HG03565 (cell line): Measurements from ENCODE around the gene ARHGEF18.

ENCODE experiments used
- ATAC-seq: cut with Tn5 transposase; IDR thresholded peaks from one replicate; pipeline ENCODE4 v1.9.1; 2021; ENCODE audit warnings: mild to moderate bottlenecking, moderate library complexity; ENCODE audit not compliant: unreplicated experiment

ARHGEF18 gene

DNA sequence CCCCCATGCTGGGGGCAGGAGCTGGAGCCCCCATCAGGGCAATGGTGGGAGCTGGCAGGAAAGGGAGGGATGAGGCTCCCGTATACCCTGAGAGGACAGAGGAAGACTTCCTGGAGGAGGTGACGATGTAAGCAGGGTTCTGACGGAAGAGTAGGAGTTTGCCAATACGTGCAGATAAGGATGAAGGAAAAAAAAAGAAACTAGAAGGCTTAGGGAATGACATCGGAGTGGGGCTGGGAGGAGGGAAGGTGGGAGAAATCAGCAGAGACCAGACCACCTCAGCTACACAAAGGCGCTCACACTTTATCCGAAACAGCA, 32.3 kb downstream of the ARHGEF18 start:
- ATAC-seq = no peak

DNA sequence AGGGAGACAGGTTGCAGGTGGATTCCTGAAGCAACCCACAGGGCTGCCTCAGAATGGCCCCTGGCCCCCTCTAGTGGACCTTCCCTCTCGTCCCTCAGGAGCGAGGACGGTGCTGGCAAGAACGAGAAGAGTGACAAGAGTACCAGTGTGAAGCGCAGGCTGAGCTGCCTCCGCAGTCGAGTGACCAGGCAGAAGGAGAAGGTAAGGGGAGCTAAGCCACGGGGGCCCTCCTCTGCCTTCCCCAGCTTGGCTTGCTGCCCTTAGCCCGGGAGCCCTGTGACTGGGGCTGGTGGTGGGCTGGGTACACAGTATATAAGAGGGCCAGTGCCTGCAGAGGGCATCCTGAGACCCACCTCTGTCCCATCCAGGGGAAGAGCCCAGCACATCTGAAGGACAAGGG, 34.0 kb downstream of the ARHGEF18 start:
- no peak for ATAC-seq

GRCh38 chr19:7383284-7383683, 34.5 kb downstream of the ARHGEF18 start:
- no peak for ATAC-seq

DNA sequence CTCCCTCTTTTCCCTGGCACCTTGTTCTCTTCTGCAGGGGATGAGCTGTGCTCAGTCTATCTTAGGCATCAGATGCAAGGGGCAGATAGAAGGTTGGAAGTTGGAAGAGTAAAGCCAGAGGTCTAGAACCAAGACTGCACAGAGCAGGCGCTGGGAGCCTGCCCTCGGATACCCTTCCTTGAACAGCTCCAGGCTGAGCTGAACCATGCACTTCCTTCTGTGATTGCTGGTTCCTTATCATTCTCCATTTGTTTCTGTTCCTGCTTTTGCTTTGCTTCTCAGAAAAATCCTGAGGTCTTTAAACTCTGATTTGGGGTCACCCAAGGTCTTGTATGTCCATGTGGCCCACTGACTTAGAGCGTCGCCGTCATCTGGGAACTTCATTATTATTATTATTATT, 36.3 kb downstream of the ARHGEF18 start:
- no peak for ATAC-seq

GRCh38 chr19:7386308-7386707, 37.6 kb downstream of the ARHGEF18 start:
- ATAC-seq = no peak

DNA sequence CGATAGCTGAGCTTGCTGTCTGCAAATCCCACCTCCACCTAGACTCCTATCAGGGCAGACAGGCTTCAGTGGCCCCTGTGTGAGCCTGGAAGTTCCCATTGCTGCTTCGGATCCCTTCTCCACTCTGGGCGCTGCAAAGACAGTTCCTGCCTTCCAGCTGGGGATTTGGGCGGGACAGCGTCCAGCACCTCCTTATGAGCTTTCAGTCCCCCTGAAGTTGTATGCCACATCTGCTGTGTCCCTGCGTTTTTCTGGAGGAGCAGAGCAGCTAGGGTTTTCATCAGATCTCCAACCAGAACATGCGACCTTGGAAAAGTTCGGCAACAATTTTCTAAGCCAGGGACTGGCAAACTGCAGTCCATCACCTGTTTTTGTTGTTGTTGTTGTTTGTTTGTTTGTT, 38.0 kb downstream of the ARHGEF18 start:
- ATAC-seq = no peak

DNA sequence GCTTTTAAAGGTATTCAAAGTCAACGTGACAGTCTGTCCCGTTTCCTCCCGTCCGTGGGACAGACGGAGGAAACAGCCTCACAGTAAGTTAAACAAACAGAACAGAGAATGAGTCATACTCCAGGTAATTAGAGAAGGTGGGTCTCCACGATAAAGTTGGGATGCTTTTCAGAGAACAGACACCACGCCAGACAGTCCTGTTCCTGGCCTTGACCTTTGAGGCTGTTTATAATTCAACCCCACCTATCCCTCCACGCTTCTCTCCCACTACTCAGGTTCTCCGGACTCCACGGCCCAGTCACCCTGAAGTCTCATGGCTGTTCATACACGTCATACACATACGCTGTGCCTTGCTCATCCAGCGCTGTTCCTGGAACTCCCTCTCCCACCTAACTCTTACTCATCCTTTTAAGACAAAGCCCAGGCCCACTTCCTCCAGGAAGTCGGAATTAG, 42.5 kb downstream of the ARHGEF18 start:
- ATAC-seq = no peak

- no peak for ATAC-seq
These were observed 44.7 kb downstream of the ARHGEF18 start for GRCh38 chr19:7393459-7393858.

GRCh38 chr19:7393939-7394730, 45.4 kb downstream of the ARHGEF18 start:
- ATAC-seq = no peak

DNA sequence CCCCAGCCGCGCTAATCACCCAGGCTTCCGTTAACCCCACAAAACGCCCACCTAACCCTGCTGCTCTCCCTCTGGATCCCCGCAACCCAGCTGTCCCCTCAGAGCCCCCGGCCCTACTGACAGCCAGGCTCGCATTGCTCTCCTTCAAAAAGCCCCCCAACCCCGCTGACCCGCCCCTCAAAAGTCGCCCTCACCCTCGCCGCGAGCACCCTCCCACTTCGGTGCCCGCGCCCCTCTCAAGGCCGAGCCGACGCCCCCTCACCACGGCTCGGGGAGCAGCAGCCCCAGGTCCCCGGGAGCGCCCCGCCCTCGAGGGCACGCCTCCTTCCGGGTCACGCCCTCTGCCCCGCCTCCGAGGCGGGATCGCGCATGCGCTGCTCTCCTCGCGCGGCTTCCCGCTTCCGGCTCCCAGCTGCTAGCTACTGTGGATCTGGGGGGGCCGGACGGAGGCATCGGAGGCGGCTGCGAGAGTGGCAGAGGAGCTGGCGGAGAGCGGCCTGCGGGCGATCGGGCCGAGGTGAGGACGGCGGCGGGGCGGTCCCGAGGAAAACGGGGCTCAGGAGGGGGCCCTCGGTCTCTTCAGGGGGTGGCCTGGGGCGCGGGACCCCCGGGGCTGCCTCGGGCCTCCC, 46.1 kb downstream of the ARHGEF18 start:
- peak; percentile 61 for ATAC-seq

DNA sequence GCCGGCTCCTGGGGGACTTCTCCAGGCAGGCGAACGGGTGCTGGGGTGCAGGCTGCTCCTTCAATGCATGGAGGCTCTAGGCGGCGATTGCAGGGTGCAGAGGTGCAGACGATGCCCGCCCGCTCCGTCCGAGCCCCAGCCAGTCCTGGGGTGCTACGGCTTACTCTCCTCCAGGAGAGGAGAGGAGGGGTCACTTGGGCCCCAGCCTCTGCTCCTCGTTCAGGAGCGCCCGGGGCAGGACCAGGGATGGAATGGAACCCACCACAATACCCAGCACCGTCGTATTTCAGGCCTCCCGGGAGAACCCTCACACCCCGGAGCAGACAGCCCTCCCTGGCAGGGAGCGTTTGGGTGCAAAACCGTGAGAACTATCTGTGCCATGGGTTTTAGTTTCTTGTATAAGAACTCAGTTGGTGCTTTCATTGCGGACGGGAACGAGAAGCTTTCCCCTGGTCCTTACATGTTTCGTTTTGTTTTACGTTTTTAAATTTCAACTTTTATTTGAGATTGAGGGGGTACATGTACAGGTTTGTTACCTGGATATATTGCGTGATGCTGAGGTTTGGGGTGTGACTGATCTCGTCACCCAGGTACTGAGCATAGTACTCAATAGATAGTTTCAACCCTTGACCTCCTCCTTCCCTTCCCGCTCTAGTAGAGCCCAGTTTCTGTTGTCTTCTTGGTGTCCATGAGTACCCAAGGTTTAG, 46.8 kb downstream of the ARHGEF18 start:
- ATAC-seq = peak; percentile 18

DNA sequence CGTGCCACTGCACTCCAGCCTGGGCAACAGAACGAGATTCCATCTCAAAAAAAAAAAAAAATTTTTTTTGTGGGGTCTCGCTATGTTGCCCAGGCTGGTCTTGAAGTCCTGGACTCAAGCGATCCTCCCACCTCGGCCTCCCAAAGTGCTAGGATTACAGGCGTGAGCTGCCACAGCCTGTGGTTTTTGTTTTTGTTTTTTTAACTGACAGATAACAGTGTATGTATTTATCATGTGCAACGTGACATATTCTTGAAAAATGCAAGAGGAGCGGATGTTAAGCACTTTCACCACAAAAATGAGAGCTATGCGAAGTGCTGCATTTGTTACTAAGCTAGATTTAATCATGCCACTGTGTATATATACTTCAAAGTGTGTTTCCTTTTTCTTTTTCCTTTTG, 49.0 kb downstream of the ARHGEF18 start:
- ATAC-seq = no peak
